Esophagus muscularis mucosa (tissue), 4 donors: ENCODE results near the gene NAV2. TPM values are rescaled to one million over a fixed set of nuclear protein-coding genes. Genes with fewer than 3 reads are reported as not detected.

Experiments used
- DNase-seq: peaks from one replicate; pipeline ENCODE4 v3.0.0-alpha.2; 2017; ENCODE audit errors: extremely low spot score
- H3K27ac ChIP-seq, 4 donors: fragments of 200-600 bp; sonication (generic); replicated peaks in 1 of 4; 1 replicate in 3 of 4; 2 replicates in 1 of 4; pipeline ENCODE4 v1.5.1; 2016 to 2019; ENCODE audit warnings: mild to moderate bottlenecking in 1 of 4
- H3K27me3 ChIP-seq, 4 donors: fragments of 200-600 bp; sonication (generic); one replicate each; pipeline versions ENCODE4 v1.5.1 to v1.6.0; 2016 to 2019
- H3K36me3 ChIP-seq, 4 donors: fragments of 200-600 bp; sonication (generic); one replicate each; pipeline ENCODE4 v1.5.1; 2016 to 2019
- H3K4me1 ChIP-seq, 4 donors: fragments of 200-600 bp; sonication (generic); one replicate each; pipeline ENCODE4 v1.5.1; 2016 to 2019
- H3K4me3 ChIP-seq, 4 donors: fragments of 200-600 bp; sonication (generic); 1 replicate in 2 of 4; 2 replicates in 2 of 4; pipeline ENCODE4 v1.5.1; 2016 to 2019; ENCODE audit warnings: mild to moderate bottlenecking in 4 of 4, moderate library complexity in 1 of 4
- H3K9me3 ChIP-seq, 4 donors: fragments of 200-600 bp; sonication (generic); 1 replicate in 3 of 4; 2 replicates in 1 of 4; pipeline ENCODE4 v1.5.1; 2016 to 2019
- EP300 ChIP-seq: sonication (generic); formaldehyde crosslinking; IDR thresholded peaks from one replicate; pipeline ENCODE4 v1.6.1; 2017; ENCODE audit warnings: antibody characterized with exemption
- POLR2A ChIP-seq: fragments of 450-650 bp; IDR thresholded peaks from one replicate; pipeline ENCODE4 v1.6.1; 2017; ENCODE audit warnings: antibody characterized with exemption, moderate library complexity, mild to moderate bottlenecking, low read depth
- POLR2AphosphoS5 ChIP-seq, 2 donors: sonication (generic); formaldehyde crosslinking; IDR thresholded peaks; one replicate each; pipeline ENCODE4 v1.6.1; 2017; ENCODE audit warnings: antibody characterized with exemption in 2 of 2
- WGBS: methylation state at CpG from one replicate; pipeline ENCODE4 v1.1.5; 2018; 5-methylcytosine and 5-hydroxymethylcytosine counted together
- intact Hi-C: fragments of 100-400 bp; cut with DNase I; formaldehyde crosslinking; loops from one replicate; pipeline ENCODE4 v1.15.1; 2023
- total RNA-seq, 4 donors: library from RNA; depleted of rRNA; stranded (reverse); fragments of >200 nt; gene quantifications; one replicate each; pipeline versions ENCODE4 v1.1.0 to v1.2.1, GENCODE V29; 2016
- TF ChIP-seq, protein P1 (sequence below), 3 experiments: fragments of 200-600 bp in 2 of 3; fragments of 450-650 bp in 1 of 3; sonication (generic) in 2 of 3; IDR thresholded peaks; one replicate each; pipeline ENCODE4 v1.5.1; 2017 to 2019; ENCODE audit warnings: antibody characterized with exemption in 3 of 3, mild to moderate bottlenecking in 2 of 3, moderate library complexity in 1 of 3

The NAV2 gene
- total RNA-seq, 4 donors from 2014 or later = 21.9 to 57.0 (median 37.5) TPM

DNA sequence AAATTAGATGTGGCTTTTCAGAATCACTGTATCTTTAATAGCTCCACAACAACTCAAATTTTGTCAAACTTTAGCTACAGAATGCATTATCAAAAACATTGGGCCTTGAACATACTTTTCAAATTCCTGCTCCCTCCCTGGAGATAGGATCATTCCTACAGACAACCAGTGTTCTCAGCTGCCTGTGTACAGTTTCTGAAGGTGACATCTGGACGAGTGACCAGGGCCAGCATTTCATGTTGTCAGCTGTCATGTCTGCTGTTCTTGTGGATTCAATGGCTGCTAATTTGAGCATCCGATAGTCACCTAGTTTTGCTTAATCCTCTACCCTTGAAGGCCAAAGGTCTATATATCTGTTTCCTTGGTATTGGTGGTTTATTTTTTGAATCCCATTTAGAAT, 259.5 kb downstream of the NAV2 start:
- Histone ChIP-seq H3K4me1 (no peaks in the 10 kb centered on the region), H3K9me3 (no peaks in the 10 kb centered on the region), H3K27ac (no peak overlapping the region), H3K36me3 (peaks cover 0 to 51% (median 6%) of the 10 kb centered on the region in 4 donors), H3K4me3 (no peak overlapping the region), H3K27me3 (no peaks in the 10 kb centered on the region)
- intact Hi-C loops = no loop called here
- 73% methylated on average over 2 of the region's 2 CpGs for WGBS
- DNase-seq = no peak
- TF ChIP-seq EP300 (no peak), POLR2A (no peak), POLR2AphosphoS5 (IDR thresholded peaks at IDR 0.05) (no peak)
- TF ChIP-seq, protein P1, sequence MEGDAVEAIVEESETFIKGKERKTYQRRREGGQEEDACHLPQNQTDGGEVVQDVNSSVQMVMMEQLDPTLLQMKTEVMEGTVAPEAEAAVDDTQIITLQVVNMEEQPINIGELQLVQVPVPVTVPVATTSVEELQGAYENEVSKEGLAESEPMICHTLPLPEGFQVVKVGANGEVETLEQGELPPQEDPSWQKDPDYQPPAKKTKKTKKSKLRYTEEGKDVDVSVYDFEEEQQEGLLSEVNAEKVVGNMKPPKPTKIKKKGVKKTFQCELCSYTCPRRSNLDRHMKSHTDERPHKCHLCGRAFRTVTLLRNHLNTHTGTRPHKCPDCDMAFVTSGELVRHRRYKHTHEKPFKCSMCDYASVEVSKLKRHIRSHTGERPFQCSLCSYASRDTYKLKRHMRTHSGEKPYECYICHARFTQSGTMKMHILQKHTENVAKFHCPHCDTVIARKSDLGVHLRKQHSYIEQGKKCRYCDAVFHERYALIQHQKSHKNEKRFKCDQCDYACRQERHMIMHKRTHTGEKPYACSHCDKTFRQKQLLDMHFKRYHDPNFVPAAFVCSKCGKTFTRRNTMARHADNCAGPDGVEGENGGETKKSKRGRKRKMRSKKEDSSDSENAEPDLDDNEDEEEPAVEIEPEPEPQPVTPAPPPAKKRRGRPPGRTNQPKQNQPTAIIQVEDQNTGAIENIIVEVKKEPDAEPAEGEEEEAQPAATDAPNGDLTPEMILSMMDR (IDR thresholded peaks at IDR 0.05) = no peak

DNA sequence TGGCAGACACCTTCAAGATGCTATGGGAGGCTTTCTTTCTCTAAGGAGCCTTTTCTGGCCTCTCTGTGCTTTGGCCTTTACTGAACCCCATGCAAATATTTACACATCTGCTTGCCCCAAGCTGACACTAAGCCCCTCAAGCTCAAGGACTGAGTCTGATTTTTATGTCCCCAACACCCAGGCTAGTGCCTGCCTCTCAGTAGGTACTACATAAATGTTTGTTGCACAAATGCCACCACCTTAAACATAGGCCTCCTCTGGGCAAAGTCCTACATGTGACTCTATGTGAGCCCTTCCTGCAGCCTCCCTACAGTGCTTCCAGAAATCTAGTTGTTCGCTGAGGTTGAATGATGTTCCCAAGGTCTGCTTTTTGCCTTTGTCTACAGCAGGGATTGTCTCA, 260.0 kb downstream of the NAV2 start:
- Histone ChIP-seq H3K9me3 (no peaks in the 10 kb centered on the region), H3K27ac (no peak overlapping the region), H3K36me3 (peaks cover 0 to 50% (median 6%) of the 10 kb centered on the region in 4 donors), H3K4me3 (no peak overlapping the region), H3K27me3 (no peaks in the 10 kb centered on the region), H3K4me1 (no peaks in the 10 kb centered on the region)
- intact Hi-C loops = no loop called here
- DNase-seq = no peak
- WGBS = 85% methylated on average over 1 of the region's 1 CpG
- no peak for TF ChIP-seq POLR2A
- TF ChIP-seq EP300 = no peak
- TF ChIP-seq, protein P1 (IDR thresholded peaks at IDR 0.05) = no peak
- no peak for TF ChIP-seq POLR2AphosphoS5 (IDR thresholded peaks at IDR 0.05)

DNA sequence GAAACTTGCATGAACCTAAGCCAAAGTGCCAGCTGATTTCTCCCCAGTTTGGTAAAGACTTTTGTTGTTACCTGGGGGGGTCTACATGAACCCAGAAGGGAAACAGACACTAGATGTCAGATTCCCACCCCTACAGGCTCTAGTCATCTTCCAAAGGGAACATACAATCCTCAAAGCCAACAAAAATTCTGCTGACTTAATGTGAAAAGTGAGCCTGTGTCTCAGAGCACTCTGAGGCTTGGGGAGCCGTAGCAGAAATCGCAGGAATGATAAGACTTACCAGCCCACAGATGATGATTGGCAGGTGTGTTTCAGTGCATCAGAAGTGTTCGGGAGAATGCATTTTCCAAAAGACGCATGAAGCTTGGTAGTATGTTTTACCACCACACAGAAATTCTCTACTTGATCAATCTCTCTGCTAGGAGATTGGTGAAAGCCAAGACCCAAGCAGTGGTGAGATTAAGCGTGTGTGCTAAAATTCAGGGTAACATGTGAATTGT, 260.5 kb downstream of the NAV2 start:
- WGBS = 98% methylated on average over 5 of the region's 5 CpGs
- intact Hi-C loops = no loop called here

DNA sequence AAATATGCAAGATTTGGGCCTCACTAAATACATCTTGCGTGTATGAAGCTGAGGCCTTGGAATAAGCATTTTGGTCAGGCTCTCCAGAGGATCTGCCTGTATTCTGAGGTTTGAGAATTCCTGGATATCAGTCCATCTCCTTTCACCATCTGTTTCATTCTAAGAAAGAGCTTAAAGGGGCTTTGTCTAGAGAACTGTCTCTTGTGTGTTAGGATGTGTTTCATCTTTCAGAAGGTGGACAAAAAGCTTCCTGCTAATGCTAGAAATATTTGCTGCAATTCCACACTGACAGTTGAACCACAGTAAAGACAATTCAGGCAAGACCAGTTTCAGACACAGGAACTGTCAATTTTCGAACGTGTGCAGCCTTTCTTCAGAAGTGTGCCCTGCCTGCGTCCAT, 262.2 kb downstream of the NAV2 start:
- intact Hi-C loops = no loop called here
- 80% methylated on average over 4 of the region's 4 CpGs for WGBS
- H3K4me1 ChIP-seq = peaks cover 13 to 19% (median 18%) of the 10 kb centered on the region in 4 donors

More for the DNA sequence above, 260.5 kb downstream of the NAV2 start:
- Histone ChIP-seq H3K36me3 (peaks cover 0 to 47% (median 6%) of the 10 kb centered on the region in 4 donors), H3K27me3 (no peaks in the 10 kb centered on the region), H3K4me3 (no peak overlapping the region), H3K4me1 (peaks cover 0 to 2% (median under 1%) of the 10 kb centered on the region in 4 donors), H3K9me3 (no peaks in the 10 kb centered on the region), H3K27ac (no peak overlapping the region)
- TF ChIP-seq, protein P1 (IDR thresholded peaks at IDR 0.05) = no peak
- TF ChIP-seq EP300 (no peak), POLR2AphosphoS5 (IDR thresholded peaks at IDR 0.05) (no peak), POLR2A (no peak)
- no peak for DNase-seq

More for the DNA sequence above, 262.2 kb downstream of the NAV2 start:
- Histone ChIP-seq H3K9me3 (no peaks in the 10 kb centered on the region), H3K36me3 (peaks cover 0 to 34% (median 2%) of the 10 kb centered on the region in 4 donors), H3K27ac (no peak overlapping the region), H3K27me3 (no peaks in the 10 kb centered on the region), H3K4me3 (no peak overlapping the region)
- no peak for TF ChIP-seq POLR2AphosphoS5 (IDR thresholded peaks at IDR 0.05)
- no peak for TF ChIP-seq EP300
- TF ChIP-seq POLR2A = no peak
- TF ChIP-seq, protein P1 (IDR thresholded peaks at IDR 0.05) = no peak
- DNase-seq = no peak
